Activated T-cell treated with anti-CD3 and anti-CD28 coated beads for 48 hours (primary cell): Measurements from ENCODE around the gene MYO16.

ENCODE experiments used
- DNase-seq: peaks from one replicate; pipeline ENCODE4 v3.0.0-alpha.2; 2020; ENCODE audit warnings: low read depth

MYO16 gene

GRCh38 chr13:109154546-109154945 is 525.1 kb downstream of the MYO16 start:
- DNase-seq, result no peak

GRCh38 chr13:109154966-109155761 is 525.8 kb downstream of the MYO16 start:
- DNase-seq, result no peak

- DNase-seq, result no peak
Observed at GRCh38 chr13:109156181-109156935, 526.9 kb downstream of the MYO16 start.

- no peak for DNase-seq
Observed at GRCh38 chr13:109157275-109157674, 527.9 kb downstream of the MYO16 start.

GRCh38 chr13:109158383-109158782 is 529.0 kb downstream of the MYO16 start:
- DNase-seq, result no peak

GRCh38 chr13:109159650-109160309 is 530.4 kb downstream of the MYO16 start:
- no peak for DNase-seq

GRCh38 chr13:109160357-109160756 is 530.9 kb downstream of the MYO16 start:
- no peak for DNase-seq

GRCh38 chr13:109160887-109161669 is 531.7 kb downstream of the MYO16 start:
- DNase-seq, result no peak

GRCh38 chr13:109162248-109163036 is 533.0 kb downstream of the MYO16 start:
- peak; percentile 5 for DNase-seq

- no peak for DNase-seq
Observed at GRCh38 chr13:109163037-109163379, 533.6 kb downstream of the MYO16 start.

- no peak for DNase-seq
Observed at GRCh38 chr13:109165417-109165904, 536.0 kb downstream of the MYO16 start.

GRCh38 chr13:109166804-109167203 is 537.4 kb downstream of the MYO16 start:
- no peak for DNase-seq

GRCh38 chr13:109172136-109172535 is 542.7 kb downstream of the MYO16 start:
- no peak for DNase-seq

GRCh38 chr13:109175666-109176065 is 546.3 kb downstream of the MYO16 start:
- DNase-seq, result no peak

GRCh38 chr13:109180905-109181425 is 551.6 kb downstream of the MYO16 start:
- no peak for DNase-seq

GRCh38 chr13:109182777-109183465 is 553.5 kb downstream of the MYO16 start:
- DNase-seq, result no peak

GRCh38 chr13:109191413-109191812 is 562.0 kb downstream of the MYO16 start:
- no peak for DNase-seq

GRCh38 chr13:109192306-109192705 is 562.9 kb downstream of the MYO16 start:
- no peak for DNase-seq

- no peak for DNase-seq
Observed at GRCh38 chr13:109196948-109197347, 567.5 kb downstream of the MYO16 start.

GRCh38 chr13:109198585-109198984 is 569.2 kb downstream of the MYO16 start:
- no peak for DNase-seq
